HuH-7.5 (cell line): ENCODE measurements around the gene DOCK2.
"Not testable (repeated sequence)": the region's sequence is repeated elsewhere in the genome, so short reads cannot be mapped to it uniquely, and the experiment has no call there.

Experiments used
- DNase-seq: peaks from one replicate; pipeline ENCODE4 v3.0.0; 2011; ENCODE audit warnings: low spot score

DOCK2 gene

GRCh38 chr5:169637549-169638121 lies 560 bp downstream of the DOCK2 start:
- DNase-seq = no peak

GRCh38 chr5:169641253-169641652 lies 4.2 kb downstream of the DOCK2 start:
- DNase-seq = no peak

GRCh38 chr5:169646856-169647255 lies 9.8 kb downstream of the DOCK2 start:
- DNase-seq = no peak

GRCh38 chr5:169647566-169647965 lies 10.5 kb downstream of the DOCK2 start:
- DNase-seq = no peak

DNA sequence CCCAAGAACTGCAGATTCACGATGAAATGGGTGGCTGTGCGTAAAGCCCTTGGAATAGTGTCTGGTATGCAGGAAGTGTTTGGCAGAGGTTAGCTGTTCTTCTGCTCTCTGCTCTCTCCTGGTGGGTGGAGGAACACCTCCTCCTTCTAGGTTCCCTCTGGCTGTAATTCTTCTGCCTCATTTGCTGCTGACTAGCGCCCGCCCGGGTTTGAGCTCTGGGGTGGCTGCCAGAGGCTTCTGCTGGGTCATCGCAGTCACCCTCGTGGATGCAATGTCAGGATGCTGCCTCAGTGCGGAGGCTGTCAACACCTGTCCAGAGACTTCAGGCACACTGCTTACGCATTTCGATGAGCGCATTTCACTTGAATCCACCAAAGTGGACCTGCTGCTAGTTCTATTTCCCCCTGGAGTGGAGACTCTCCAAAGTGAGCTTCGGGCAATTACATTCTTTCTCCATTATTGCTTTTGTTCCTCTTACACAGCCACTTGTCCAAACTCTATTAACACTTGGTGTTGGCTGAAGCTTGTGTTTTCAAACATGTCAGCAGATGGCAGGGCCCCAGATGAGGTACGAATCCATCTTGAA lies 11.7 kb downstream of the DOCK2 start:
- no peak for DNase-seq

- DNase-seq = no peak
Measured at GRCh38 chr5:169649486-169649885, 12.4 kb downstream of the DOCK2 start.

- DNase-seq = no peak
Measured at GRCh38 chr5:169650701-169651331, 13.7 kb downstream of the DOCK2 start.

- DNase-seq = no peak
Measured at GRCh38 chr5:169651526-169651925, 14.5 kb downstream of the DOCK2 start.

- DNase-seq = no peak
Measured at GRCh38 chr5:169652057-169652456, 15.0 kb downstream of the DOCK2 start.

DNA sequence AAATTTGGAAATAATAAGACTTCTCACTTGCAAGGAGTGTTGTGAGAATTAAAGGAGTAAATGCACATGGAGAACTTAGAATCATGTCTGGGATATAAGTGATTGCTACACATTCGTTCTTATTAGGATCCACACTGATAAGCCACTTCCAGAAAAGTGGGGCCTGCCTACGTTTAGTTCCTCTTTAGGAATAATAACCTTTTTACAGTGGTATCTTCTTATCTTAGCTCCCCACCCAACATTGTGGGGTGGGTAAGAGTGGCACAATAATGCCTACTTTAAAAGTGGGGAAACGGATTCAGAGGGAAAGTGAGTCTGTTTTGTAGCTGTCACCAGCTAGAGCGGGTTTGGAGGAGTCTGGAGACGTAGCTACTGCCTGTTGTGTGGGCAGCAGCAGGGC lies 16.0 kb downstream of the DOCK2 start:
- no peak for DNase-seq

DNA sequence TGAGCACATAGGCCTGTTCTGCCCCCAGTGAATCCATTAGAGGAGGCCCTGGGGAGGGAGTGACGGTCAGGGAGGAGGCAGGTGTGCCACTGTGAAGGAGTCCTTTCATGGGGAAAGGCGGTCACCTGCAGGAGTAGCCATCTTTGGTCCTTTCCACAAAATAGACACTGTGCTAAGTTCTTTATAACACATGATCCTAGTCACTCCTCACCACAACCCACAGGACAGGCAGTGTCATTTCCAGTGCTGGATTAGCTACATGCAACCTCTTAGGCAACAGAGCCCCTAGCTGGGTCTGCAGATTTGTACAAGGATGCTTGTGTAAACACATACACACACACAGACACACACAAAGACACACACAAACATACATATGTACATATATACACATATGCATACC lies 18.3 kb downstream of the DOCK2 start:
- DNase-seq = no peak

DNA sequence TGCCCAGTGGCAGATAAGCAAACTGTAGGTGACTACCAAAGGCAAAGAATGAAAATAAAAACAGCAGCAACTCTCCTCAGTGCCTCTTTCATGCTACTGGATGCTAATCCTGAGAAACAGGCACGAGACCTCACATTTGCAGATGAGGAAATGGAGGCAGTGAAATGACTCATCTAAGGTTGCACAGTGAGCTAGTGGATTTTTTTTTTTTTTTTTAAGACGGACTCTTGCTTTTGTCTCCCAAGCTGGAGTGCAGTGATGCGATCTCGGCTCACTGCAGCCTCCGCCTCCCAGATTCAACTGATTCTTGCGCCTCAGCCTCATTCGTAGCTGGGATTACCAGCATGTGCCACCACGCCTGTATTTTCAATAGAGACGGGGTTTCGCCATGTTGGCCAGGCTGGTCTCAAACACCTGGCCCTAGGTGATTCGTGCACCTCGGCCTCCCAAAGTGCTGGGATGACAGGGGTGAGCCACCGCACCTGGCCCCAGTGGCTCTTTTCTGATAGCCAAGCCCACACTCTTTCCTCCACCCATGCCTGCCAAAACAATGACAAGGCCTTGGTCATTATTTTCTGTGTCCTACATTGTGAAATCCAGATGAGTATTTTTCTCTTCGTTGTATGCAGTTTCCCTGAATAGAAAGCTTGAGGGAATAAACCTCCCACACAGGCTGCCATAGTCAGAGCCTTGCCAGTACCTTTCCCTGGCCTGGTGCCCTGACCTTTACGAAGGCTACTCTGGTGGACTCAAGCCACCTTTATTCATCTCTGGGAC lies 19.2 kb downstream of the DOCK2 start:
- DNase-seq = no peak

DNA sequence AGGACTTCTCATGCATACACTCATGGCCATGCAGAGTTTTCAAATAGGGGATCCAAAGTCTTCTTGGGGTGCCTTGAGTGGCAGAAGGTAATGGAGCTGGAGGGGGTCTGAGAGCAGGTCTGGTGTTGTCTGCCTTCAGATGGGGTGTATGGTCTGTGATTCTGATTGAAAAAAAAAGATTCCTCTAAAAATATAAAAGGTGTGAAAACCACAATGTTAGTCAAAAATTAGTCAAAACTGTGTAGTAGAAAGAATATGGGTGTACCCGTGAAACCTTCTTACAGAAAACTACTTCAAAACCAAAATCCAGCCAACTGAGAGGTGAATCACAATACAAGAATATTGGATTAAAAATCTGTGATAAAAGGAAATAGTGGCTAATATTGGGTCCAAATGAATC lies 20.1 kb downstream of the DOCK2 start:
- no peak for DNase-seq

- DNase-seq = not testable (repeated sequence)
Measured at GRCh38 chr5:169662451-169662850, 25.4 kb downstream of the DOCK2 start.

- no peak for DNase-seq
Measured at GRCh38 chr5:169663537-169663936, 26.5 kb downstream of the DOCK2 start.

DNA sequence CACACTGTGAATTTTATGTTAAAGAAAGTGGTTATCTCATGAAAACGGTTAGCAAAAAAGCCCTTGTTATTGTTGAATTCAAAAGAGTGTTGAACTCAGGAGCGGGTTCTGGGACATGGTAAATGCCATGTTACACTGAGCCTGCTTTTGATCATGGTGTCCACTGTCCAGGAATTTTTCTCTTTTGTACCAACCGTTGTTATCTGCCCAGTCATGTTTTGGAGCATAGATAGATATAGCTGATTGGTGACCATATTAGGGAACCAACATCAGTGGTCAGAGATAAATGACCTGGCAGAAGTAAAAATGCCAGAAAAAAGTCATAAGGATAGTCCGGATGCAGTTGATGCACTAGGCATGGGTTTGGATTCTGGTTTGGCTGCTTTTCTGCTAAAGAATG lies 29.3 kb downstream of the DOCK2 start:
- no peak for DNase-seq

- no peak for DNase-seq
Measured at GRCh38 chr5:169667896-169668674, 31.0 kb downstream of the DOCK2 start.

GRCh38 chr5:169668732-169669131 lies 31.7 kb downstream of the DOCK2 start:
- DNase-seq = no peak

- DNase-seq = no peak
Measured at GRCh38 chr5:169670769-169671525, 33.9 kb downstream of the DOCK2 start.

- DNase-seq = no peak
Measured at GRCh38 chr5:169682026-169682425, 45.0 kb downstream of the DOCK2 start.

DNA sequence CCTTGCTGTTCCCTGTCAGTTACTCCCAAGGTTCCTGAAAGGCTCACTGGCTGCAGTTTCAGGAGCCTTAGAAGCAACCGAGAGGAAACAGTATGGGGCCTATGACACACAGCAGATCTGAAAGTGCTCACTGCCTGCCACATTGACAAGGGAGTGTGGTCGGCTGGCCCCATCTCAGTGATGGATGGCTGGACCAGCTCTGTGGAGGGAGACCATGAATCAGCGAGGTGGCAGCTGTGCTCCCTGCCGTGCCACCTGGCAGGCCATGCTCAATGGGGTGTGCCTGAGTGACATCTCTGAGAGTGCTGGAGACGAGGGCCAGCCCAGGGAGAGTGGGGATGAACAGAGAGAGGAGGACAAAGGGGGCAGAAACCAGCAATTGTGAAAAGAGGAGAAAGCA lies 49.1 kb downstream of the DOCK2 start:
- no peak for DNase-seq

GRCh38 chr5:169688106-169688505 lies 51.0 kb downstream of the DOCK2 start:
- DNase-seq = no peak
